ENCODE measurements around the gene RASSF8. TPM values are rescaled to one million over a fixed set of nuclear protein-coding genes. Genes with fewer than 3 reads are reported as not detected.

The RASSF8 gene
- 6.9 to 15.2 TPM (median 13.1 TPM) in 5 replicates for total RNA-seq (2022; extraction: Qiagen RNA extraction)

GRCh38 chr12:25958428-25959070 lies at the start of gene RASSF8:
Gene RASSF8 (plus strand): TSS chr12:25958682. CDS start chr12:26055344, 96,662 bp downstream.

GRCh38 chr12:26124446-26125399 lies 166.2 kb downstream of the RASSF8 start, which contains the start of gene BHLHE41:
Gene BHLHE41 (minus strand): TSS chr12:26125037. CDS start chr12:26124779, 258 bp downstream.

Other genes starting within 250 kb of the RASSF8 start
- 0.22 to 1.7 TPM (median 0.47 TPM) in 5 replicates for gene BHLHE41, start 166.4 kb downstream of the RASSF8 start, total RNA-seq (2022; extraction: Qiagen RNA extraction)
- 0.41 to 0.63 TPM (median 0.50 TPM) in 5 replicates for gene SSPN, start 236.9 kb downstream of the RASSF8 start, total RNA-seq (2022; extraction: Qiagen RNA extraction)

Measured in A549 treated with dexamethasone at 1 μM for 4 hours (cell line).